Gastrocnemius medialis (tissue), 4 donors: ENCODE results near the gene ZNF425. TPM values are rescaled to one million over a fixed set of nuclear protein-coding genes. Genes with fewer than 3 reads are reported as not detected.

Source experiments
- ATAC-seq, 2 donors: fragments of 150-250 bp; one replicate each; pipeline ENCODE4 v1.9.1; 2016
- DNase-seq, 2 donors: peaks; one replicate each; pipeline ENCODE4 v3.0.0-alpha.2; 2019
- H3K27ac ChIP-seq, 4 donors: fragments of 200-600 bp; sonication (generic); 1 replicate in 1 of 4; 2 replicates in 3 of 4; pipeline ENCODE4 v1.5.1; 2016 to 2018; ENCODE audit warnings: mild to moderate bottlenecking in 2 of 4, moderate library complexity in 1 of 4
- H3K27me3 ChIP-seq, 3 donors: fragments of 200-600 bp; sonication (generic) in 2 of 3; 1 replicate in 1 of 3; 2 replicates in 2 of 3; pipeline versions ENCODE4 v1.5.1 to v1.6.0; 2016 to 2019; ENCODE audit warnings: mild to moderate bottlenecking in 1 of 3, moderate library complexity in 1 of 3
- H3K36me3 ChIP-seq, 2 donors: fragments of 200-600 bp; sonication (generic) in 1 of 2; one replicate each; pipeline ENCODE4 v1.5.1; 2017 to 2018
- H3K4me1 ChIP-seq, 2 donors: fragments of 200-600 bp; sonication (generic) in 1 of 2; one replicate each; pipeline ENCODE4 v1.5.1; 2016 to 2017; ENCODE audit warnings: mild to moderate bottlenecking in 2 of 2
- H3K4me3 ChIP-seq, 4 donors: fragments of 200-600 bp; sonication (generic) in 3 of 4; 1 replicate in 1 of 4; 2 replicates in 3 of 4; pipeline ENCODE4 v1.5.1; 2016 to 2019; ENCODE audit warnings: mild to moderate bottlenecking in 2 of 4
- H3K9me3 ChIP-seq, 3 donors: fragments of 200-600 bp; sonication (generic) in 2 of 3; 1 replicate in 1 of 3; 2 replicates in 2 of 3; pipeline ENCODE4 v1.5.1; 2016 to 2019
- CTCF ChIP-seq, 5 experiments: fragments of 450-650 bp in 3 of 5; fragments of 200-600 bp in 2 of 5; sonication (generic) in 2 of 5; IDR thresholded peaks in 4 of 5; conservative IDR thresholded peaks in 1 of 5; 1 replicate in 4 of 5; 2 replicates in 1 of 5; pipeline ENCODE4 v1.5.1; 2016 to 2019; ENCODE audit warnings: antibody characterized with exemption in 5 of 5, mild to moderate bottlenecking in 3 of 5, moderate library complexity in 3 of 5
- POLR2A ChIP-seq, 2 donors: fragments of 450-650 bp; IDR thresholded peaks; one replicate each; pipeline ENCODE4 v1.6.1; 2017; ENCODE audit warnings: antibody characterized with exemption in 2 of 2, mild to moderate bottlenecking in 2 of 2, moderate library complexity in 2 of 2
- in situ Hi-C, 4 donors: fragments of 200-750 bp; cut with MboI; loops; one replicate each; pipeline versions ENCODE4 v1.15.0 to v1.8.0; 2017; ENCODE audit warnings: low sequenced_read_pairs in 4 of 4
- intact Hi-C: fragments of 100-400 bp; cut with DNase I; formaldehyde crosslinking; loops from one replicate; pipeline ENCODE4 v1.15.1; 2023; ENCODE audit warnings: low total_unique reads
- total RNA-seq, 4 donors: library from RNA; depleted of rRNA; stranded (reverse); fragments of >200 nt; gene quantifications; one replicate each; pipeline versions ENCODE4 v1.1.0 to v1.2.3, GENCODE V29; 2016

Gene ZNF425
- total RNA-seq, result 1 to 10 TPM; 1.2 to 3.2 (median 1.5) TPM

- Histone ChIP-seq H3K27me3 (no peaks in the 10 kb centered on the region), H3K9me3 (no peaks in the 10 kb centered on the region), H3K36me3 (no peaks in the 10 kb centered on the region), H3K27ac (peak within 1 kb of the TSS; percentile 94 to 98 (median 96)), H3K4me3 (peak within 1 kb of the TSS; percentile 79 to 100 (median 96)), H3K4me1 (peaks cover 9% of the 10 kb centered on the region in 2 donors)
- in situ Hi-C loops, result no loop called here
- ATAC-seq (peak; percentile 92 to 93), DNase-seq (peak; percentile 80 to 85)
- intact Hi-C loops, result loop anchor here (1.0 to 2.0 kb wide), 5 partner anchors 21 to 185 kb away; partner anchors contain the start of genes PDIA4, ZNF398 and ZNF786
- TF ChIP-seq POLR2A (IDR thresholded peaks at IDR 0.05) (peak; percentile 84 to 91), CTCF (IDR thresholded peaks at IDR 0.05 in 4 of 5, conservative IDR thresholded peaks at IDR 0.05 in 1 of 5) (peak; percentile 96 to 99 (median 97))
These were observed at the start of gene ZNF425 for GRCh38 chr7:149125863-149126661. Gene ZNF425, minus strand, starts transcription at chr7:149126324. Its CDS starts 111 bp downstream, at chr7:149126213.

GRCh38 chr7:149175150-149175549 is 49.0 kb upstream of the ZNF425 start:
- intact Hi-C loops, result no loop called here
- peaks cover 0 to 69% of the 10 kb centered on the region in 2 donors for H3K36me3 ChIP-seq
- ATAC-seq, result no peak

GRCh38 chr7:149172534-149172920 is 46.4 kb upstream of the ZNF425 start:
- no peak overlapping the region for H3K27ac ChIP-seq
- intact Hi-C loops (no loop called here), in situ Hi-C loops (no loop called here)
- DNase-seq, result no peak
- no peaks in the 10 kb centered on the region for H3K9me3 ChIP-seq
- no peak for TF ChIP-seq POLR2A (IDR thresholded peaks at IDR 0.05)
- TF ChIP-seq CTCF (IDR thresholded peaks at IDR 0.05 in 4 of 5, conservative IDR thresholded peaks at IDR 0.05 in 1 of 5), result no peak
- no peak for ATAC-seq
- H3K4me3 ChIP-seq, result no peak overlapping the region
- no peaks in the 10 kb centered on the region for H3K4me1 ChIP-seq
- H3K36me3 ChIP-seq, result peaks cover 3 to 70% of the 10 kb centered on the region in 2 donors
- no peaks in the 10 kb centered on the region for H3K27me3 ChIP-seq

More at GRCh38 chr7:149175150-149175549, 49.0 kb upstream of the ZNF425 start:
- TF ChIP-seq POLR2A (IDR thresholded peaks at IDR 0.05), result no peak
- TF ChIP-seq CTCF (IDR thresholded peaks at IDR 0.05 in 4 of 5, conservative IDR thresholded peaks at IDR 0.05 in 1 of 5), result no peak
- in situ Hi-C loops, result no loop called here
- Histone ChIP-seq H3K4me1 (no peaks in the 10 kb centered on the region), H3K9me3 (no peaks in the 10 kb centered on the region), H3K27me3 (no peaks in the 10 kb centered on the region), H3K27ac (no peak overlapping the region), H3K4me3 (no peak overlapping the region)
- no peak for DNase-seq

GRCh38 chr7:149171892-149172533 is 45.9 kb upstream of the ZNF425 start:
- no peak for TF ChIP-seq POLR2A (IDR thresholded peaks at IDR 0.05)
- no peak for TF ChIP-seq CTCF (IDR thresholded peaks at IDR 0.05 in 4 of 5, conservative IDR thresholded peaks at IDR 0.05 in 1 of 5)
- Histone ChIP-seq H3K9me3 (no peaks in the 10 kb centered on the region), H3K36me3 (peaks cover 6 to 70% of the 10 kb centered on the region in 2 donors), H3K27ac (no peak overlapping the region), H3K27me3 (no peaks in the 10 kb centered on the region), H3K4me1 (no peaks in the 10 kb centered on the region), H3K4me3 (no peak overlapping the region)
- ATAC-seq (no peak), DNase-seq (no peak)
- in situ Hi-C loops, result no loop called here
- intact Hi-C loops, result no loop called here
